Heart left ventricle (tissue), 13 donors: ENCODE data around the gene HUNK.

Experiments used
- POLR2A ChIP-seq, 2 donors: fragments of 450-650 bp; IDR thresholded peaks; one replicate each; pipeline ENCODE4 v1.6.1; 2017; ENCODE audit warnings: antibody characterized with exemption in 2 of 2, mild to moderate bottlenecking in 2 of 2, moderate library complexity in 2 of 2
- TF ChIP-seq, protein P1 (sequence below), 12 donors: fragments of 200-600 bp; sonication (generic) in 4 of 12; IDR thresholded peaks; one replicate each; pipeline versions ENCODE4 v1.5.0 to v1.8.0; 2018 to 2022; ENCODE audit warnings: antibody characterized with exemption in 12 of 12, mild to moderate bottlenecking in 5 of 12
- donor health status: ischemic (EF 13 %, LVEDD 7.1; RV severe dilation, severe dysfunction).
- donor health status: DM: no; HTN: yes; CAD: no.
- donor health status: DM: no; HTN: no; CAD: no.
- donor health status: ischemic (EF 25% LVEDD 6.9; RV normal size, moderate dysfunction).
- donor health status: ischemic (EF 25% LVEDD 5.7; RV mildly dilated, moderate dysfunction).
- donor health status: ischemic (EF 35%, LVEDD 5.7; RV mildly dilated, moderate dysfunction).
- donor health status: nonischemic (EF 11% LVEDD 7.7; RV severe dilation, severe dysfunction).
- donor health status: DM: yes; HTN: yes; CAD: no.
- donor health status: PGD.
- donor health status: ischemic (EF 29% LVEDD 5.4; RV normal size, mild dysfunction).
- donor health status: nonischemic (EF 23%, LVEDD 6.1; RV moderate dilation, normal function).

GRCh38 chr21:31946231-31946630 is 73.4 kb downstream of the HUNK start:
- no peak for TF ChIP-seq POLR2A (IDR thresholded peaks at IDR 0.05)
- TF ChIP-seq, protein P1, sequence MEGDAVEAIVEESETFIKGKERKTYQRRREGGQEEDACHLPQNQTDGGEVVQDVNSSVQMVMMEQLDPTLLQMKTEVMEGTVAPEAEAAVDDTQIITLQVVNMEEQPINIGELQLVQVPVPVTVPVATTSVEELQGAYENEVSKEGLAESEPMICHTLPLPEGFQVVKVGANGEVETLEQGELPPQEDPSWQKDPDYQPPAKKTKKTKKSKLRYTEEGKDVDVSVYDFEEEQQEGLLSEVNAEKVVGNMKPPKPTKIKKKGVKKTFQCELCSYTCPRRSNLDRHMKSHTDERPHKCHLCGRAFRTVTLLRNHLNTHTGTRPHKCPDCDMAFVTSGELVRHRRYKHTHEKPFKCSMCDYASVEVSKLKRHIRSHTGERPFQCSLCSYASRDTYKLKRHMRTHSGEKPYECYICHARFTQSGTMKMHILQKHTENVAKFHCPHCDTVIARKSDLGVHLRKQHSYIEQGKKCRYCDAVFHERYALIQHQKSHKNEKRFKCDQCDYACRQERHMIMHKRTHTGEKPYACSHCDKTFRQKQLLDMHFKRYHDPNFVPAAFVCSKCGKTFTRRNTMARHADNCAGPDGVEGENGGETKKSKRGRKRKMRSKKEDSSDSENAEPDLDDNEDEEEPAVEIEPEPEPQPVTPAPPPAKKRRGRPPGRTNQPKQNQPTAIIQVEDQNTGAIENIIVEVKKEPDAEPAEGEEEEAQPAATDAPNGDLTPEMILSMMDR (IDR thresholded peaks at IDR 0.05), result no peak
